Osteocyte (in vitro differentiated cells): ENCODE data around the gene RLBP1. TPM values are rescaled to one million over a fixed set of nuclear protein-coding genes. Genes with fewer than 3 reads are reported as not detected.

ENCODE experiments used
- DNase-seq: peaks from one replicate; pipeline ENCODE4 v3.0.0; 2021; ENCODE audit warnings: mixed read lengths; ENCODE audit not compliant: unreplicated experiment; ENCODE audit errors: extremely low spot score
- H3K27ac Mint-ChIP-seq: one replicate; pipeline ENCODE4 v1.8.0; 2021; ENCODE audit warnings: mild to moderate bottlenecking, mixed read lengths; ENCODE audit not compliant: unreplicated experiment
- H3K27me3 Mint-ChIP-seq: one replicate; pipeline ENCODE4 v1.8.0; 2021; ENCODE audit warnings: mixed read lengths; ENCODE audit not compliant: unreplicated experiment
- H3K36me3 Mint-ChIP-seq: one replicate; pipeline ENCODE4 v1.8.0; 2021; ENCODE audit warnings: mixed read lengths; ENCODE audit not compliant: unreplicated experiment
- H3K4me1 Mint-ChIP-seq: one replicate; pipeline ENCODE4 v1.8.0; 2021; ENCODE audit warnings: mixed read lengths; ENCODE audit not compliant: unreplicated experiment
- H3K4me3 Mint-ChIP-seq: one replicate; pipeline ENCODE4 v1.8.0; 2021; ENCODE audit warnings: mild to moderate bottlenecking, moderate library complexity, mixed read lengths; ENCODE audit not compliant: unreplicated experiment
- H3K9me3 Mint-ChIP-seq: one replicate; pipeline ENCODE4 v1.8.0; 2021; ENCODE audit warnings: mixed read lengths; ENCODE audit not compliant: unreplicated experiment
- CTCF ChIP-seq: fragments of 200-600 bp; sonication (generic); IDR thresholded peaks from 2 replicates; pipeline ENCODE4 v1.5.0; 2021; ENCODE audit warnings: antibody characterized with exemption, mild to moderate bottlenecking, moderate library complexity
- total RNA-seq: library from RNA; stranded (reverse); gene quantifications from 2 replicates; pipeline ENCODE4 v1.2.1, GENCODE V29; 2021

The RLBP1 gene
- total RNA-seq, 1 donor from 2014 or later: not detected

- no peak overlapping the region for H3K4me3 Mint-ChIP-seq
- peaks cover 44% of the 10 kb centered on the region for H3K36me3 Mint-ChIP-seq
- TF ChIP-seq CTCF: no peak
- H3K4me1 Mint-ChIP-seq: no peaks in the 10 kb centered on the region
- DNase-seq: no peak
- H3K27ac Mint-ChIP-seq: no peak overlapping the region
- no peaks in the 10 kb centered on the region for H3K9me3 Mint-ChIP-seq
- H3K27me3 Mint-ChIP-seq: no peaks in the 10 kb centered on the region
Observed at GRCh38 chr15:89187986-89188514, 33.3 kb downstream of the RLBP1 start.

GRCh38 chr15:89187301-89187985, 33.9 kb downstream of the RLBP1 start:
- Mint-ChIP-seq H3K9me3 (no peaks in the 10 kb centered on the region), H3K36me3 (peaks cover 43% of the 10 kb centered on the region), H3K27me3 (no peaks in the 10 kb centered on the region), H3K27ac (no peak overlapping the region), H3K4me3 (no peak overlapping the region), H3K4me1 (peaks cover 2% of the 10 kb centered on the region)
- no peak for DNase-seq
- no peak for TF ChIP-seq CTCF

- Mint-ChIP-seq H3K27ac (no peak overlapping the region), H3K27me3 (no peaks in the 10 kb centered on the region), H3K9me3 (no peaks in the 10 kb centered on the region), H3K36me3 (peaks cover 41% of the 10 kb centered on the region), H3K4me3 (no peak overlapping the region), H3K4me1 (peaks cover 2% of the 10 kb centered on the region)
- no peak for TF ChIP-seq CTCF
- DNase-seq: no peak
Observed at GRCh38 chr15:89186803-89187202, 34.6 kb downstream of the RLBP1 start.

GRCh38 chr15:89184886-89185526, 36.4 kb downstream of the RLBP1 start:
- H3K4me1 Mint-ChIP-seq: peaks cover 12% of the 10 kb centered on the region
- H3K36me3 Mint-ChIP-seq: peaks cover 36% of the 10 kb centered on the region
- no peak overlapping the region for H3K4me3 Mint-ChIP-seq
- no peak for TF ChIP-seq CTCF
- H3K9me3 Mint-ChIP-seq: no peaks in the 10 kb centered on the region
- DNase-seq: no peak
- H3K27ac Mint-ChIP-seq: no peak overlapping the region
- no peaks in the 10 kb centered on the region for H3K27me3 Mint-ChIP-seq

- H3K4me3 Mint-ChIP-seq: no peak overlapping the region
- no peak overlapping the region for H3K27ac Mint-ChIP-seq
- peaks cover 33% of the 10 kb centered on the region for H3K36me3 Mint-ChIP-seq
- H3K4me1 Mint-ChIP-seq: peaks cover 18% of the 10 kb centered on the region
- no peaks in the 10 kb centered on the region for H3K27me3 Mint-ChIP-seq
- no peaks in the 10 kb centered on the region for H3K9me3 Mint-ChIP-seq
- TF ChIP-seq CTCF: no peak
- DNase-seq: no peak
Observed at GRCh38 chr15:89184357-89184756, 37.0 kb downstream of the RLBP1 start.
